HepG2 (cell line): ENCODE data around the gene PRR19. TPM values are rescaled to one million over a fixed set of nuclear protein-coding genes. Genes with fewer than 3 reads are reported as not detected.

ENCODE experiments used
- CHCHD3 ChIP-seq: sonication (generic); formaldehyde crosslinking; IDR thresholded peaks from 2 replicates; pipeline ENCODE4 v1.8.0; 2022; ENCODE audit warnings: mild to moderate bottlenecking, missing genetic modification reagents, moderate library complexity
- CREM ChIP-seq, 2 experiments: sonication (generic) in 1 of 2; formaldehyde crosslinking in 1 of 2; IDR thresholded peaks; 2 replicates each; pipeline versions ENCODE4 v1.4.0 to v1.6.1; 2016 to 2020; ENCODE audit warnings: antibody characterized with exemption in 1 of 2, mild to moderate bottlenecking in 1 of 2, missing genetic modification reagents in 1 of 2
- FLYWCH1 ChIP-seq: sonication (generic); formaldehyde crosslinking; IDR thresholded peaks from 2 replicates; pipeline ENCODE4 v1.8.1; 2023; ENCODE audit warnings: mild to moderate bottlenecking, missing genetic modification reagents
- HES4 ChIP-seq: sonication (generic); formaldehyde crosslinking; IDR thresholded peaks from 2 replicates; pipeline ENCODE4 v1.9.0; 2021; ENCODE audit warnings: mild to moderate bottlenecking, missing genetic modification reagents, borderline replicate concordance
- HMG20A ChIP-seq: IDR thresholded peaks from 2 replicates; pipeline ENCODE4 v1.6.1; 2016; ENCODE audit warnings: borderline replicate concordance
- HOXD1 ChIP-seq: sonication (generic); formaldehyde crosslinking; IDR thresholded peaks from 2 replicates; pipeline ENCODE4 v1.5.0; 2020; ENCODE audit warnings: missing genetic modification reagents
- IRX3 ChIP-seq: sonication (generic); formaldehyde crosslinking; IDR thresholded peaks from 2 replicates; pipeline ENCODE4 v1.8.1; 2023; ENCODE audit warnings: mild to moderate bottlenecking, low read depth, missing genetic modification reagents, borderline replicate concordance
- LCORL ChIP-seq, 2 experiments: fragments of 450-650 bp in 1 of 2; sonication (generic) in 1 of 2; formaldehyde crosslinking in 1 of 2; IDR thresholded peaks; 2 replicates each; pipeline versions ENCODE4 v1.5.0 to v1.6.1; 2017 to 2020; ENCODE audit warnings: antibody characterized with exemption in 1 of 2, missing genetic modification reagents in 1 of 2
- MAZ ChIP-seq, 2 experiments: sonication (generic) in 1 of 2; formaldehyde crosslinking in 1 of 2; IDR thresholded peaks; 2 replicates each; pipeline versions ENCODE4 v1.5.0 to v1.6.1; 2012 to 2020; ENCODE audit warnings: low read depth in 2 of 2, mild to moderate bottlenecking in 2 of 2, borderline replicate concordance in 1 of 2, improper control_type of control experiment in 1 of 2, low read length in 1 of 2, missing genetic modification reagents in 1 of 2, moderate library complexity in 1 of 2
- MYNN ChIP-seq: sonication (generic); formaldehyde crosslinking; IDR thresholded peaks from 2 replicates; pipeline ENCODE4 v1.4.0; 2020; ENCODE audit warnings: mild to moderate bottlenecking, low read depth, missing genetic modification reagents
- NCOA2 ChIP-seq: sonication (generic); formaldehyde crosslinking; IDR thresholded peaks from 2 replicates; pipeline ENCODE4 v1.8.0; 2022; ENCODE audit warnings: inconsistent platforms
- RAD21 ChIP-seq: fragments of 450-650 bp; formaldehyde crosslinking; IDR thresholded peaks from 2 replicates; pipeline ENCODE4 v1.5.0; 2020; ENCODE audit warnings: mild to moderate bottlenecking
- SAP130 ChIP-seq: IDR thresholded peaks from 2 replicates; pipeline ENCODE4 v1.6.1; 2016; ENCODE audit warnings: low read depth
- SP140L ChIP-seq: sonication (generic); formaldehyde crosslinking; IDR thresholded peaks from 2 replicates; pipeline ENCODE4 v1.4.0; 2020; ENCODE audit warnings: missing genetic modification reagents, borderline replicate concordance
- STAG1 ChIP-seq: sonication (generic); formaldehyde crosslinking; IDR thresholded peaks from 2 replicates; pipeline ENCODE4 v1.4.0; 2020; ENCODE audit warnings: missing genetic modification reagents
- ZFP36L1 ChIP-seq: sonication (generic); formaldehyde crosslinking; IDR thresholded peaks from 2 replicates; pipeline ENCODE4 v1.8.0; 2022; ENCODE audit warnings: mild to moderate bottlenecking, missing genetic modification reagents, moderate library complexity
- ZMYM4 ChIP-seq: sonication (generic); formaldehyde crosslinking; IDR thresholded peaks from 2 replicates; pipeline ENCODE4 v1.8.1; 2023; ENCODE audit warnings: mild to moderate bottlenecking, missing genetic modification reagents
- ZNF432 ChIP-seq: sonication (generic); formaldehyde crosslinking; IDR thresholded peaks from 2 replicates; pipeline ENCODE4 v1.5.0; 2020; ENCODE audit warnings: missing genetic modification reagents, mild to moderate bottlenecking, borderline replicate concordance
- ZNF629 ChIP-seq: sonication (generic); formaldehyde crosslinking; conservative IDR thresholded peaks from 2 replicates; pipeline ENCODE4 v1.5.0; 2020; ENCODE audit warnings: missing genetic modification reagents
- ZNF841 ChIP-seq: sonication (generic); formaldehyde crosslinking; IDR thresholded peaks from 2 replicates; pipeline ENCODE4 v1.8.1; 2023; ENCODE audit warnings: missing genetic modification reagents, borderline replicate concordance
- polyA plus RNA-seq, 8 experiments: library from polyadenylated mRNA; depleted of rRNA in 3 of 8; stranded (reverse) in 7 of 8; unstranded in 1 of 8; fragments of >200 nt; fragmentation: Illumina TruSeq in 4 of 8; extraction: Trizol in 4 of 8; gene quantifications; 2 replicates each; pipeline versions ENCODE4 v1.2.1 to v1.2.3, GENCODE V29; 2011 to 2016; ENCODE audit warnings: low read depth in 4 of 8, missing spikeins in 1 of 8, mixed read lengths in 1 of 8; ENCODE audit not compliant: insufficient read depth in 1 of 8
- total RNA-seq, 5 experiments: library from RNA; depleted of rRNA; stranded (reverse); fragments of >200 nt; fragmentation: Illumina TruSeq; extraction: Trizol; gene quantifications; 2 replicates each; pipeline ENCODE4 v1.2.3, GENCODE V29; 2016; ENCODE audit warnings: low read depth in 1 of 5
- TF ChIP-seq, protein P1 (sequence below): sonication (generic); formaldehyde crosslinking; IDR thresholded peaks from 2 replicates; pipeline ENCODE4 v1.4.0; 2020; ENCODE audit warnings: mild to moderate bottlenecking, missing genetic modification reagents

PRR19 gene
- total and polyA plus RNA-seq, 2 of the 13 experiments (the other 11 are each of a cell fraction or from before 2014, with no cell fraction given), result 0.21 to 0.33 TPM

DNA sequence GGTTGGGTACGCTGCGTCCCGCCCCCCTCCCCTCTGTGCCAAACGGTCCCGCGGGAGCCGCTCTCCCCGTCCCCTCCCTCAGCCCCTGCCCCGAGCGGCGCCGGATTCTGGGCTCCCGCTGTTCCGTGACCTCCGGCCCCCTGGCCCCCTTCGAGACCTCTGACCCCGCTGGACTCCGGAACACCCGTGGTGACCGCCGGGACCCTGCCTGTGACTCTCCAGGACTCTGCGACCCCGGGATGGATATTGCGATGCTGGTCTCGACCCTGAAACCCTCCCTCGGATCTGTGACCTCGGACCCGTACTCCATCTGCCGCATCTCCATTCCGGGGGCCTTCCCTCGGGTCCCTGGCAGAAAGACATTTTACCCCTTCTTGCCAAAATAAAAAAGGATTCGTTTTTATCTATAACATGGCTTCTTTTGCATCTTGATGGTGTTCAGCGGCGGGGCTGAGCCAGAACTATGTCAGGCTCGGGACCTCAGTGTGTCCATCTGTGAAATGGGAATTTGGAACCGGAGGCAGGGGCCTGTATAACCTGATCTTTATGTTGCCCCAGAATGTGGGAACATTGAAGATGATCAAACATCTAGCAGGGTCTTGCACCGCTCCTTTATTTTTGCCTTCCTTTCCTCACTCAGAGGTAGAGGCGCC, 22.8 kb downstream of the PRR19 start (continued):
- TF ChIP-seq IRX3, result no peak
- TF ChIP-seq ZMYM4 (CRISPR knock-in tag), result no peak
- no peak for TF ChIP-seq ZNF432 (CRISPR knock-in tag)
- TF ChIP-seq RAD21 (CRISPR knock-in tag), result peak; percentile 33; the same call in 1 of the 2 replicates
- TF ChIP-seq HMG20A (CRISPR knock-in tag), result no peak
- TF ChIP-seq HES4 (CRISPR knock-in tag), result no peak
- TF ChIP-seq CHCHD3 (CRISPR knock-in tag), result no peak
- TF ChIP-seq SP140L (CRISPR knock-in tag), result peak; percentile 33; the same call in 1 of the 2 replicates
- TF ChIP-seq ZNF629 (CRISPR knock-in tag), result peak; percentile 98
- TF ChIP-seq, protein P1, sequence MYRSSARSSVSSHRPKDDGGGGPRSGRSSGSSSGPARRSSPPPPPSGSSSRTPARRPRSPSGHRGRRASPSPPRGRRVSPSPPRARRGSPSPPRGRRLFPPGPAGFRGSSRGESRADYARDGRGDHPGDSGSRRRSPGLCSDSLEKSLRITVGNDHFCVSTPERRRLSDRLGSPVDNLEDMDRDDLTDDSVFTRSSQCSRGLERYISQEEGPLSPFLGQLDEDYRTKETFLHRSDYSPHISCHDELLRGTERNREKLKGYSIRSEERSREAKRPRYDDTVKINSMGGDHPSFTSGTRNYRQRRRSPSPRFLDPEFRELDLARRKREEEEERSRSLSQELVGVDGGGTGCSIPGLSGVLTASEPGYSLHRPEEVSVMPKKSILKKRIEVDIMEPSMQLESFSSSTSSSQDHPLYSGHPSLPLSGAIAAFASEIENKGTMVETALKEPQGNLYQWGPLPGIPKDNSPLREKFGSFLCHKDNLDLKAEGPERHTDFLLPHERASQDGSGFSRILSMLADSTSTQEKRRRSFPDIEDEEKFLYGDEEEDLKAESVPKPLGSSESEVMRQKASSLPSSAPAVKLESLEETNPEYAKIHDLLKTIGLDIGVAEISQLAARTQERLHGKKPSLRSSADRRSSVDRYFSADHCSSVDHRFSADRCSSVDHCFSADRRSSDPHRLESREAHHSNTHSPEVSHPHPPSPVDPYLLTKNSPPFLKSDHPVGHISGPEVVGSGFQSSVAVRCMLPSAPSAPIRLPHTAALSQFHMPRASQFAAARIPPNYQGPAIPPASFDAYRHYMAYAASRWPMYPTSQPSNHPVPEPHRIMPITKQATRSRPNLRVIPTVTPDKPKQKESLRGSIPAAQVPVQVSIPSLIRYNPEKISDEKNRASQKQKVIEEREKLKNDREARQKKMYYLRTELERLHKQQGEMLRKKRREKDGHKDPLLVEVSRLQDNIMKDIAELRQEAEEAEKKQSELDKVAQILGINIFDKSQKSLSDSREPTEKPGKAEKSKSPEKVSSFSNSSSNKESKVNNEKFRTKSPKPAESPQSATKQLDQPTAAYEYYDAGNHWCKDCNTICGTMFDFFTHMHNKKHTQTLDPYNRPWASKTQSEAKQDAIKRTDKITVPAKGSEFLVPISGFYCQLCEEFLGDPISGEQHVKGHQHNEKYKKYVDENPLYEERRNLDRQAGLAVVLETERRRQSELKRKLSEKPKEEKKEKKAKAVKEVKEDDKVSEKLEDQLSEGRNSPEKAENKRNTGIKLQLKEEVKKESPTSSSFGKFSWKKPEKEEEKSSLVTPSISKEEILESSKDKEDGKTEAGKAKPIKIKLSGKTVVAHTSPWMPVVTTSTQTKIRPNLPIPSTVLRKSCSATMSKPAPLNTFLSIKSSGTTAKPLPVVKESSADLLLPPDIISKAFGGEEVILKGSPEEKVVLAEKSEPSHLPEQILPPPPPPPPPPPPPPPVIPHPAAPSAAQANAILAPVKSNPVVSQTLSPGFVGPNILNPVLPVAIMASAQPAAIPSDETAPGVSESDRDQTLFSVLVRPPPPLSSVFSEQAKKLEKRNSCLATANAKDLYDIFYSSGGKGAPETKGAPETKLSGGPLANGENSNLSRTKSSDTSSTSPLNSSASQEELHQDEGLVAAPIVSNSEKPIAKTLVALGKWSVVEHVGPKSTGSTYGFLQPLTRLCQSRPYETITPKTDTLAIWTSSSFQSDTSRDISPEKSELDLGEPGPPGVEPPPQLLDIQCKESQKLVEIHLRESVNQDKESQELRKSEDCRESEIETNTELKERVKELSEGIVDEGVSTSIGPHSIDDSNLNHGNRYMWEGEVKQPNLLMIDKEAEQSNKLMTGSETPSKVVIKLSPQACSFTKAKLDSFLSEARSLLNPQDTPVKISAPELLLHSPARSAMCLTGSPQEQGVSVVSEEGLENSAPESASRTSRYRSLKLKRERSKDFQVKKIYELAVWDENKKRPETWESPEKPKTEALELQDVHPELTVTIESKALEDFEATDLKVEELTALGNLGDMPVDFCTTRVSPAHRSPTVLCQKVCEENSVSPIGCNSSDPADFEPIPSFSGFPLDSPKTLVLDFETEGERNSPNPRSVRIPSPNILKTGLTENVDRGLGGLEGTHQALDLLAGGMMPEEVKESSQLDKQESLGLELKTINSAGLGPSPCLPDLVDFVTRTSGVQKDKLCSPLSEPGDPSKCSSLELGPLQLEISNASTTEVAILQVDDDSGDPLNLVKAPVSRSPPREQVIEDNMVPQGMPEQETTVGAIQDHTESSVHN (CRISPR knock-in tag), result no peak
- no peak for TF ChIP-seq HOXD1 (CRISPR knock-in tag)
- TF ChIP-seq NCOA2 (CRISPR knock-in tag), result no peak
- TF ChIP-seq LCORL (IDR thresholded peaks at IDR 0.05), result no peak
- 0 out of 2 replicates have a peak, but pooled peaks have one; percentile 2 for TF ChIP-seq LCORL (CRISPR knock-in tag; IDR thresholded peaks at IDR 0.05)
- no peak for TF ChIP-seq FLYWCH1 (CRISPR knock-in tag)
- no peak for TF ChIP-seq MAZ (IDR thresholded peaks at IDR 0.05; ENCODE audit: borderline replicate concordance, low read depth, low read length)
- TF ChIP-seq MAZ (CRISPR knock-in tag; IDR thresholded peaks at IDR 0.05; ENCODE audit: low read depth), result no peak
- 0 out of 2 replicates have a peak, but pooled peaks have one; percentile 10 for TF ChIP-seq MYNN
- no peak for TF ChIP-seq ZNF841
- TF ChIP-seq SAP130 (CRISPR knock-in tag), result no peak
- no peak for TF ChIP-seq CREM (IDR thresholded peaks at IDR 0.05)
- no peak for TF ChIP-seq CREM (CRISPR knock-in tag; IDR thresholded peaks at IDR 0.05)
- TF ChIP-seq STAG1, result peak; percentile 77; the same call in 1 of the 2 replicates
- TF ChIP-seq ZFP36L1 (CRISPR knock-in tag), result no peak
